GM21717 (cell line): ENCODE data around the gene AMZ2.
A peak's percentile ranks its signal among the peaks of the same experiment; 100 is the strongest.

Experiments
- ATAC-seq: cut with Tn5 transposase; IDR thresholded peaks from one replicate; pipeline ENCODE4 v1.9.1; 2021; ENCODE audit warnings: mild to moderate bottlenecking, moderate library complexity; ENCODE audit not compliant: unreplicated experiment

AMZ2 gene

DNA sequence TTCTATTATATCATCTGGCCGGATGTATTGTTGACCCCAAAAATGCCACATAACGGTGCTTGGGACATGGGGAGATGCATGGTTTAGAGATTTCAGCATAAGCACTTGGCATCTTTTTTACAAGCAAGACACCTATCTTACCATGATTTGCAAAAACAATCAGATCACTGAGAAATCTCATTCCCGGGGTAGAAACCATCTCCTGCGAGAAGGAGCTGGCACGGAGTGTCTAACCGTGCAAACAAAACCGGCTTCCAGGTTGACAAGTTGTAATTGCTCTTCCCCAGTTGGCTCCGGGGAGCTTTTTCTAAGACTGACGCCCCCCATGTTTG lies 42.1 kb downstream of the AMZ2 start:
- ATAC-seq: no peak

DNA sequence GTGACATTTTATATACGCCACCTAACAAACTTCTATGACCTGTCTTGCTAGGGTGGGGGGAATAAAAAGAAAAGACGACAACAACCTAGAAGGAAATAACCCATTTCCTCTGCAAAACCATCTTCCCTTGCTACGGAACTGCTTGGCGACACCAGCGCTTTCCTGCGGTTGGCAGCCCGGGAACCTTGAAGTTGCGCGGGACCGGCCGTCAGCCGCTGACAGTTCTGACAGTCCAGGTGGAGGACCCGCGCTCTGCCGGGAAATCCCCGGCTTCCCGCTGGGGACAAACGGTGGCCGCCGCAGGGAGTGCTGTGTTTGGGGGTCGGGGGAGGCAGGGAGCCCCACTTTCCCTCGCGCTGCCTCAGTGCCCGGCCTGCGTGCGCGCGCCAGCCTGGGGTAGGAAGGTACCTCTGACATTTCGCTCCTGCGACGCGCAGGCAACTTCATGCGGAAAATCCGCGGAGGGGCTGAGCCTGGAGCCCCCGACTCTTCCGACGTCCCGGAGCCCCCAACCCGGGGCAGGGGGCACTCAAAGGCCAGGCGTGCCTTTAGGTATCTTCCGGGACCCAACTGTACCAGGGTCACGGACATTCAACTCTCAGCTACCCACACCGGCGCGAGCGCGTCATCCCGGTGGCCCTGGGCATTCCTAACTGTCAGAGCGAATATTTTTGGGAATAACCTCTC lies 42.6 kb downstream of the AMZ2 start:
- ATAC-seq: no peak

DNA sequence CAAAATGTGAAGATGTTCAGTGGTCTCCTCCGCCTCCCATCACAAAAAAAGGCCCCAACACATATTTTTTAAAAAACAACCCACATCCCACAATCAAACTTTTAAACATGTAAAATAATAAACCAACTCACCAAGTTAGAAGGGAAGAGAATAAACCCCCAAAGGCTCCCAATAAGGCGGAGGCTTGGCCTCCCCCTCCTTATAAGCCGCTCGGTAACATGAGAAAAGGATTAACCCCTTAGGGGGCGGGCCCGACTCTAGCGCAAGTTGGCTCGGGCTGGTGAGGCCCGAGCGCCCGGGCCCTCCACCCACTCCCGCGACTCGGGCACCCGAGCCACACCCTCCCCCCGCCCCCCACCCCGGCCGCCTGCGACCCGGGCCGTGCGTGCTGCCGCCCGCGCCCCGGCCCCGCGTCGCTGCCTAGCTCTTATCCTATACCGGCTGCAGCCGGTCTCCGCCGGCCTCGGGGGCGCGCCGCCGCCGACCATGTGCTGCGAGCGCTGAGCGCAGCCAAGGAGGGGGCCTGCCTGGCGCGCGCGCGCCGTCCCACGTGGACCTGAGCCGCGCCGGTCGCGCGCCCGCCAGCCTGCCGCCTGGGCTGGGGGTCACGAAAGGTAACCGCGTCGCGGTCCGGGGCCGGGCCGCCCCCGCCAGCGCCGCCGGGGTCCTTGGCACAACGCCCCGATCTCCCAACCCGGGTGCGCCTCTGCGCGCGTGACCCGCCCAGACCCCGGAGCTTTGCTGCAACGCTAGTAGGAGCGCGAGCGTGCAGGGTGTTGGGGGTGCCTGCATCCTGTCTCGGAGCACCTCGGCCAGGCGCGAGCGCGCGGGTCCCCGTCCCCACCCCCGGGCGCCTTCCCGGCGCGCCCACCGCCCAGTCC lies 43.4 kb downstream of the AMZ2 start, which contains the start of the genes ARSG and SLC16A6:
TSS of gene ARSG (plus strand) at position 541 of the 881 bp plus-strand sequence. CDS start 15,999 bp downstream, outside the sequence.
TSS of gene SLC16A6 (minus strand) at position 173 of the 881 bp plus-strand sequence. CDS start 12,807 bp downstream, outside the sequence.
- ATAC-seq: peak; percentile 38

DNA sequence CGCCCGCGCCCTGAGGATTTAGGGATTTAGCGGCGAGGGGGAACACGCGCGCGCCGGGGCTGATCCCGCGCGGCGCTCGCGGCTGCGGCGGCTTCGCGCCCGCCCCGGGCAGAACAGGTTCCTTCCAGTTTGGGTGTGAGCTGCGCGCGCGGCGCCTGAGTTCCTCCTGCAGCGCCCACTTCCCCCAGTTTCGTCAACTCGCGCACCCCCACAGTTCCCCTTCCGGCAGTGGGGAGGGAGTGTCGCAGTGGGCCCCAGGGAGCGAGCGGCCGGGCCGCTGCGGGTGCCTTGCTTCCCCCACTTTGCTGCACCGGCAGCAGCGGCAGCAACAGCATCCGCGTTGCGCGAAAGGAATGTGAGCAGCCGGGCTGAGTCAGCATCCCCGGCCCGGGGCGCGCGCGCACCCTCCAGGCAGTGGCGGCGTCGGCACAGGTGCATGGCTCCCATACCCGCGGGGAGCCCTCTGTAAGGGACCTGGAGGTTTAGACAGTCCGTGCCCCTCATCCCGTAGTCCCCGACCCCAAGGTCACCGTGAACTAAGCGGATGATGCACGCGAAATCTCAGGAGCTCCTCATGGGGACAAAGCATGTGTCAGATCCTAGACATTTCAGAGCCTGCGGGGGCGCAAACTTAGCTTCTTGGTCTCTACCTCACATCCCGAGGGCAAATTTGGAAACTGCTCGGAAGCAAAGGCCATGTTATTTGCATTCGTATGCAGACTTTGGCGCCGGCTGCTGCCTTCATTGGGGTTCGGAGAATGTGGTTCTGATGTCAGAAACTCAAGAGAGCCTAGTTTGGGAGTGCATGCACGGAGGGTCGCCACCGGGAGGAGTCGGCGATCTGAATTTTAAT lies 44.2 kb downstream of the AMZ2 start:
- ATAC-seq: peak; percentile 58

DNA sequence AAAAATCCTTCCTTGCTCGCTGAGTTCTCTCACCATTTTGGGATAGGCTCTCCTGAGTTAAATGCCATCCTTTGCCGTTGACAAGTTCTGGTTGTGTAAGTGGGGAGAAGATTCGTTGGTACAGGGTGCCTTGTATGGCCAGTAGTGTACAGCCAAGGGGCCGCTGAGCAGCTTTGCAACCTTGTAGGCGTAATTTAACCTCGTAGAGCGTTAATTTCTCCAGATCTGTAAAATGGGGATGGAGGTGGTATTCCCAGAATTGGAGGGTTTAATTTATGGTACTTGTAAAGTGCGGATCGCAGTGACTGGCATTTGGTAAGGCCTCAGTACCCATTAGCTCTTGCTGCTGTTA lies 44.8 kb downstream of the AMZ2 start:
- no peak for ATAC-seq

- no peak for ATAC-seq
Observed at GRCh38 chr17:68293490-68294195, 45.8 kb downstream of the AMZ2 start.

DNA sequence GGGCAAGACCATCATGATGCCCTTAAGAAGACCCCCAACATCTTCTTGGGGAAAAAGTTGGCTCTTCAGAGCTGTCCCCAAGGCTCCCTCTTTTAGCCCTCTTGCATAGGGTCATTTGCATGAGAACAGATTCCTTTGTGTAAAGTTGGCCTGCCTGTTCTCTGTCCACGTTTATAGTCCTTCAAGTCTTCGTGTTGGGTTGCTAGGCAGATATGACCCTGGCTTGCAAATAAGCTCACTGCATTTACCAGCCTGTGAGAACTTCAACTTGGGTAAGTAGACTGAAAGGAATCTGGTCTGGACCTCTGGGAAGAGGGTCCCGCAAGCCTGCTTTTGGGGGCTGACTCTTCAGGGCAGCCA lies 46.3 kb downstream of the AMZ2 start:
- no peak for ATAC-seq

DNA sequence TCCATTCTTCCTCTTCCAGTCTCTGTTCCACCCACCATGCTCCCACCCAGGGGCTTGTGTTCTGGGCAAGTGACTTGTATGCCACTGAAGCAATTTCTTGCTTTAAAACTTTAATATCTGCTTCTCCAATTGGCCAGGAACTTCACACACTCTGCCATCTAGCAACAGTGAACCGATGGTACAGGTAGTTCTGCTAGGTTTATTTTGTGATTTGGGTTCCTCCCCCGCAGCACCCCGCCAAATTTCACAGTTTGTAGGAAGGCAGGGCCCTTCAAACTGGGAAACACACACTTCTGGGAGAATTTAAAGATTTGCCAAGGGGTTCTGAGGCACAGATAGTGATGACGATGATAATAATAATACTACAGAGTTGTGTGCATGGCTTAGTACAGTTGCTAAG lies 46.8 kb downstream of the AMZ2 start:
- ATAC-seq: no peak

DNA sequence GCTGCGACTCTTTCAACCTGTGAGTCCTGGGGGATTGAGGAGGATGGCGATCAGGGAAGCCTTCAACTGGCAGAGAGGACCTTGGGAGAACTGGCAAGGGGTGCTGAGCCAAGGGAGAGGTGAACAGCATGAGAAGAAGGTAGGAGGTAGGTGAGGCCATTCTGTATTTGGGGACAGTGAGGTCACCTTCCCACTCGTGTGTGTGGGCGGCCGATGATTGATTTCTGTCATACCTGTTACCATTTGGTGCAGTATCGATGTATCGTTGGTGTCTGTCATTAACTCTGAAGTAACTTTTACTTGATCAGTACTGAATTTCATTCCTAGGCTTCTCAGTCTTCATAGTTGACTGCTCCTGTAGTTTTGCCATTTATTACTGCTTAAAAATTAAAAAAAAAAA lies 47.2 kb downstream of the AMZ2 start:
- no peak for ATAC-seq

DNA sequence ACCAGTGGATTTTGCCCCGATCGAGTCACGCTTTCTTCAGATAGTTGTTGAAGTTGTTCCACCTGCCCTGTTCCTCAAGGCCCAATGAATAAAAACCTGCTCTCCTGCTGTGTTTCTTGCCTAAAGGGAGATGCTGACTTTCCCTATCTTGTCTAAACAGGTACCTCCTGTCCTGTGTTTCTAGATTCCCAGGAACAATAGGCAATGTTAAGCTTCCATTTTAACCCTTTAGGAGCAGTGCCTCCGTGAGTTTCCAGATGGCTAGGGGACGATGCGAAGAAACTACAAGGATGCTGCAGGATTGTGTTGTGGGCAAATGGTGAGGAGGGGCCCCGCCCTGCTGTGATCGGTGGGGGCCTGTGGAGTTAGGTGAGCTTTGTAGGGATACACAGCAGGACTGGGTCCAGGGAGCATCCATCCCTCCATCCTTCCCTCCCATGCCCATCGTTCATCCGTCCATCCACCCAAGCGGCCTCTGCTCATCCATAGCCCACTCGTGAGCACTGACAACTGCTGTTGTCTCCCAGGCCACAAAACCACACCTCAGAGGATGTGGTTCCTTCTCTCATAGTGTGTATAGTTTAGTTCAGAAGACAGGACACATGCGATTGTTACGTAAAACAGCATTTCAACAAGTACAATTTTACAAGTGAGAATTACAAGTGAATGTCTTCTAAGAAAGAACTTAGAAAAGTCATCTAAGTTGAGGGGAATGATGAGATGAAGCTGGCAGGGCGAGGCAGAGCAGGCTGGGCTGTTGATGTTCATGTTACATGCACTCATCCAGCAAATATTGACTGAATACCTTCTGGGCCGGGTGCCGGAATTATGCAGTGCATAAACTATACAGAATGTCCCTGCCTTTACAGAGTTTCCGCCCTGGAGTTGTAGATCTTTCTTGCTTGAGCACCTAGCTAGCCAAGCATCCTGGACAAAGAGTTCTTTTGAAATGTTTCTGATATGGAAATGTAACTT lies 48.7 kb downstream of the AMZ2 start:
- ATAC-seq: no peak

DNA sequence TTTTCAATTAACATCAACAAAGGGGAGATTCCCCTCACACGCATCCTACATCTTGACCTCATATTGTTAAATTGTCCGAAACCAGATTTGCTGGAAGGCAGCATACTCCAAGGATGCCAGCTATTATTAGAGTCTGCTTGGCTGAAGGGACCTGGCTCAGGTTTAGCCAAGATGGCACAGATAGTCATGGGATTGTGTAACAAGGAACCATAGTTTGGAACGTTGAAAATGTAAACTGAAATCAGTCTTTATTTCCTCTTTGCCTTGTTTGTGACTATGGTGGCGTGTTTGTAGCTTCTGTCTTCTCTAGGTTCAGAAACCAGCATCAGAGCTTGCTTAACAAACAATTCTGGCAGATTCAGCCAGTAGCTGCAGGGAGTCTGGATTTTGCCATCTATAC lies 49.4 kb downstream of the AMZ2 start:
- no peak for ATAC-seq

GRCh38 chr17:68298601-68299000 lies 50.8 kb downstream of the AMZ2 start:
- no peak for ATAC-seq

- no peak for ATAC-seq
Observed at GRCh38 chr17:68299817-68300216, 52.0 kb downstream of the AMZ2 start.

GRCh38 chr17:68301438-68301959 lies 53.7 kb downstream of the AMZ2 start:
- ATAC-seq: no peak

DNA sequence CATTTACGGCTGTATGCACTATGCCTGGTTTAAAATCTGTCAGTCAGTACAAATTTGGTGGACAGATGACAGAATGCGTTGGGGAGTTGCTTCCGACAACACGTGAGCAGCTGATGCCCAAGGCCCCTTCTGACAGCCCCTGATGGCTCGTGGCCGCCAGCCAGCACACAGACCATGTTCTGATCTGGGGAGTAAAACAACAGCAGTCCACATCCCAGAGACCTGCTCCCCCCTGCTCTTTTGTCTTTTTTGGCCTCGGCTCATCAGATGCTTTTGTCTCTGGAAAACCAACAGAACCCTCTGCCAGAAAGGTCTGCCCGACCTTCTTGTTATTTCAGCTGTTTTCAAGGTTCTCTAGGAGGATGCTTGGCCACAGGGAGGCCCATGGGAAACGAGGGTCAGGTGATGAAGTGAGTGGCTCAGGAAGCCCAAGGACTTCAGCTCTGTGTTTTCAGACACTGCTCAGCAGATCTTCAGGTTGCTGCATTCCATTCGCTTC lies 54.3 kb downstream of the AMZ2 start:
- ATAC-seq: no peak

DNA sequence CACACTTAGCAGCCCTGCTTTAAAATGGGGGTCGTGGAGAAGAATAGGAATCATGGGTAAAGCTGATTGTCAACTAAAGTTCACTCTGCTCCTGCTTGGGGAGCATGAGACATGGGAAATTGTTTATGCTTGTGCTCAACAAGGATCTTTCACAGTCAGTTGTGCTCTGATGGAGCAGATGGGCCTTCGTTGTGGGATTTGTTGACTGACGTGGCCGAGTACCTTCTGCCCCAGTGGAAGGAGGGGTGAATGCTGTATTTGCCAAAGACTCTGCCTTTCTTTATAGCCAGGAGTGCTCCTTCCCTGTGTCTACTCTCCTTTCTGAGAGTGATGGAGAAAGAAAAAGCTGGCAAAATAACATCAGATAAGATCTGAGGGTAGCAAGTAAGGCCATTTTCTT lies 54.8 kb downstream of the AMZ2 start:
- no peak for ATAC-seq

DNA sequence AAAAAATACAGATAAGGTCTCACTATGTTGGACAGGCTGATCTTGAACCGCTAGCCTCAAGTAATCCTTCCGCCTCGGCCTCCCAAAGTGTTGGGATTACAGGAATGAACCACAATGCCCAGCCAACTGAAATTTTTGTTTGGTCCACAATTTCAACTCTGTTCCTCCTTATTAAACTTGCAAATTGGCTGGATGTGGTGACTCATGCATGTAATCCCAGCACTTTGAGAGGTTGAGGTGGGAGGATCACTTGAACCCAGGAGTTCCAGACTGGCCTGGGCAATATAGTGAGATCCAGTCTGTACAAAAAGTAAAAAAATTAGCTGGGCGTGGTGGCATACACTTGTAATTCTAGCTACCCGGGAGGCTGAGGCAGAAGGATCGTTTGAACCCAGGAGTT lies 56.9 kb downstream of the AMZ2 start:
- no peak for ATAC-seq

GRCh38 chr17:68305142-68305541 lies 57.3 kb downstream of the AMZ2 start:
- ATAC-seq: no peak
